Natural killer cell (primary cell): ENCODE results near the gene BCL2L1. TPM values are rescaled to one million over a fixed set of nuclear protein-coding genes. Genes with fewer than 3 reads are reported as not detected.

Source experiments
- ATAC-seq, 3 donors: fragments of 150-1000 bp in 2 of 3; fragments of 200-7000 bp in 1 of 3; cut with Tn5 transposase; 1 replicate in 1 of 3; 2 replicates in 2 of 3; pipeline ENCODE4 v1.10.0; 2021; ENCODE audit warnings: mild to moderate bottlenecking in 2 of 3, moderate library complexity in 2 of 3
- DNase-seq, 2 donors: peaks; one replicate each; pipeline versions ENCODE4 v3.0.0 to v3.0.0-alpha.2; 2013 to 2021; ENCODE audit warnings: mixed read lengths in 1 of 2
- H3K27ac ChIP-seq: one replicate; pipeline ENCODE4 v1.5.1; 2013; ENCODE audit warnings: mild to moderate bottlenecking, low read length
- H3K27me3 ChIP-seq: one replicate; pipeline ENCODE4 v1.6.1; 2013; ENCODE audit warnings: low read length; ENCODE audit not compliant: control insufficient read depth, insufficient read depth
- H3K36me3 ChIP-seq: one replicate; pipeline ENCODE4 v1.6.1; 2013; ENCODE audit warnings: low read length; ENCODE audit not compliant: control insufficient read depth, insufficient read depth
- H3K4me1 ChIP-seq: one replicate; pipeline ENCODE4 v1.6.1; 2013; ENCODE audit warnings: low read length; ENCODE audit not compliant: control insufficient read depth, insufficient read depth
- H3K4me3 ChIP-seq: one replicate; pipeline ENCODE4 v1.5.1; 2013; ENCODE audit warnings: low read length
- H3K9me3 ChIP-seq: one replicate; pipeline ENCODE4 v1.6.1; 2013; ENCODE audit warnings: low read length; ENCODE audit not compliant: control insufficient read depth, insufficient read depth
- H3K27ac Mint-ChIP-seq, 2 donors: one replicate each; pipeline ENCODE4 v1.8.0; 2022; ENCODE audit warnings: mild to moderate bottlenecking in 2 of 2, mixed read lengths in 2 of 2, moderate library complexity in 1 of 2
- H3K27me3 Mint-ChIP-seq, 2 donors: one replicate each; pipeline ENCODE4 v1.8.0; 2022; ENCODE audit warnings: low read depth in 2 of 2, mixed read lengths in 2 of 2
- H3K36me3 Mint-ChIP-seq: one replicate; pipeline ENCODE4 v1.8.0; 2022; ENCODE audit warnings: mixed read lengths
- H3K4me1 Mint-ChIP-seq, 2 donors: one replicate each; pipeline ENCODE4 v1.8.0; 2022; ENCODE audit warnings: mixed read lengths in 2 of 2
- H3K4me3 Mint-ChIP-seq: one replicate; pipeline ENCODE4 v1.8.0; 2022; ENCODE audit warnings: mild to moderate bottlenecking, moderate library complexity, mixed read lengths
- H3K9me3 Mint-ChIP-seq, 2 donors: one replicate each; pipeline ENCODE4 v1.8.0; 2022; ENCODE audit warnings: mixed read lengths in 2 of 2
- CTCF ChIP-seq: fragments of 200-600 bp; IDR thresholded peaks from one replicate; pipeline ENCODE4 v1.8.0; 2022; ENCODE audit warnings: antibody characterized with exemption
- WGBS: methylation state at CpG from one replicate; pipeline ENCODE4 v1.1.7; 2013; ENCODE audit warnings: missing lambda C conversion rate; ENCODE audit not compliant: insufficient coverage; 5-methylcytosine and 5-hydroxymethylcytosine counted together
- intact Hi-C: fragments of 100-400 bp; cut with micrococcal nuclease; formaldehyde crosslinking; loops from one replicate; pipeline ENCODE4 v1.14.2; 2022
- total RNA-seq, 4 donors: library from RNA; stranded (reverse); fragments of 120-200 nt in 1 of 4; gene quantifications; one replicate each; pipeline versions ENCODE4 v1.2.3 to v1.2.4, GENCODE V29; 2013 to 2022

BCL2L1 gene
- total RNA-seq, 3 donors from 2014 or later (not counting 1 experiment from before 2014, with no cell fraction given), result 67.4 to 92.6 (median 78.6) TPM

GRCh38 chr20:31662372-31662854 is 60.3 kb downstream of the BCL2L1 start:
- intact Hi-C loops, result no loop called here
- peaks cover 54 to 63% of the 10 kb centered on the region in 2 donors for H3K4me1 Mint-ChIP-seq
- peak overlapping the region; percentile 89 to 100 for H3K27ac Mint-ChIP-seq
- H3K9me3 Mint-ChIP-seq, result no peaks in the 10 kb centered on the region
- TF ChIP-seq CTCF, result no peak
- Histone ChIP-seq H3K27me3 (no peaks in the 10 kb centered on the region), H3K36me3 (peaks cover 17% of the 10 kb centered on the region), H3K27ac (peak overlapping the region; percentile 66), H3K9me3 (no peaks in the 10 kb centered on the region), H3K4me3 (no peak overlapping the region), H3K4me1 (peaks cover 57% of the 10 kb centered on the region)
- DNase-seq (no peak), ATAC-seq (no peak)
- 82% methylated on average over 6 of the region's 6 CpGs for WGBS
- peak overlapping the region; percentile 93 for H3K4me3 Mint-ChIP-seq
- H3K27me3 Mint-ChIP-seq, result no peaks in the 10 kb centered on the region
- no peaks in the 10 kb centered on the region for H3K36me3 Mint-ChIP-seq

- WGBS, result 6% methylated on average over 31 of the region's 31 CpGs
- Mint-ChIP-seq H3K27me3 (no peaks in the 10 kb centered on the region), H3K4me1 (peaks cover 48 to 57% of the 10 kb centered on the region in 2 donors), H3K36me3 (no peaks in the 10 kb centered on the region), H3K9me3 (no peaks in the 10 kb centered on the region), H3K4me3 (peak overlapping the region; percentile 93), H3K27ac (peak overlapping the region; percentile 89 to 100)
- H3K27me3 ChIP-seq, result no peaks in the 10 kb centered on the region
- peaks cover 51% of the 10 kb centered on the region for H3K4me1 ChIP-seq
- H3K9me3 ChIP-seq, result no peaks in the 10 kb centered on the region
- H3K36me3 ChIP-seq, result peaks cover 17% of the 10 kb centered on the region
- intact Hi-C loops, result loop anchor here (1.0 kb wide), 1 partner anchor 62 kb away; no protein-coding TSS in a partner anchor
- ATAC-seq (peak; percentile 79 to 91 (median 85)), DNase-seq (peak; percentile 77 to 90)
- peak; percentile 64 for TF ChIP-seq CTCF
- H3K4me3 ChIP-seq, result peak overlapping the region; percentile 35
- peak overlapping the region; percentile 66 for H3K27ac ChIP-seq
Measured at GRCh38 chr20:31661625-31662371, 60.9 kb downstream of the BCL2L1 start.

GRCh38 chr20:31654534-31654933 is 68.1 kb downstream of the BCL2L1 start:
- Mint-ChIP-seq H3K27me3 (no peaks in the 10 kb centered on the region), H3K9me3 (no peaks in the 10 kb centered on the region), H3K36me3 (no peaks in the 10 kb centered on the region), H3K4me1 (no peaks in the 10 kb centered on the region), H3K27ac (no peak overlapping the region), H3K4me3 (no peak overlapping the region)
- Histone ChIP-seq H3K4me1 (no peaks in the 10 kb centered on the region), H3K9me3 (no peaks in the 10 kb centered on the region), H3K27ac (no peak overlapping the region), H3K27me3 (no peaks in the 10 kb centered on the region), H3K36me3 (no peaks in the 10 kb centered on the region), H3K4me3 (no peak overlapping the region)
- DNase-seq (no peak), ATAC-seq (no peak)
- no peak for TF ChIP-seq CTCF
- intact Hi-C loops, result no loop called here
- 82% methylated on average over 4 of the region's 5 CpGs for WGBS
